ENCODE results near the gene TH. TPM values are rescaled to one million over a fixed set of nuclear protein-coding genes. Genes with fewer than 3 reads are reported as not detected.

Gene TH
- total RNA-seq, 3 donors from 2014 or later, result not detected

DNA sequence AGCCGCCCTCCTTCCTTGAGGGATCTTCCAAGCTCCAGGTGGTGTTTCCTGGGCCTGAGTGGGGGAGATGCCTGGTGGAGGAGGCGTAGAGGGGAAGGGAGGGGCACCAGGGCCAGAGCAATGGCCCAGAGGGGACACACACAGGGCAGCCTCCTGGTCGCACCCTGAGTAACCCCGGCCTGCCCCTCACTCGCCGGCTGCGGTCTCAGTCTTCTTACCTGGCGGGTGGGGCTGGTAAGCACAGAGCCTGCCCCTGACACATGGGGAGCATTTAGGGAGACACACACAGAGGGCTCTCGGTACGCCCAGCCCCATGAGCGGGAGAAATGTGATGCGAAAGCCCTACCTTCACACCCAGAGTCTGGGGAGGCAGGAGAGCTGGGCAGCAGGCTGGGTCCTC is 56.3 kb downstream of the TH start:
- no peaks in the 10 kb centered on the region for H3K36me3 ChIP-seq
- no peak overlapping the region for H3K4me3 ChIP-seq
- no peak overlapping the region for H3K27ac ChIP-seq
- TF ChIP-seq POLR2A (IDR thresholded peaks at IDR 0.05), result no peak
- TF ChIP-seq POLR2AphosphoS5 (IDR thresholded peaks at IDR 0.05), result no peak
- TF ChIP-seq, protein P1, sequence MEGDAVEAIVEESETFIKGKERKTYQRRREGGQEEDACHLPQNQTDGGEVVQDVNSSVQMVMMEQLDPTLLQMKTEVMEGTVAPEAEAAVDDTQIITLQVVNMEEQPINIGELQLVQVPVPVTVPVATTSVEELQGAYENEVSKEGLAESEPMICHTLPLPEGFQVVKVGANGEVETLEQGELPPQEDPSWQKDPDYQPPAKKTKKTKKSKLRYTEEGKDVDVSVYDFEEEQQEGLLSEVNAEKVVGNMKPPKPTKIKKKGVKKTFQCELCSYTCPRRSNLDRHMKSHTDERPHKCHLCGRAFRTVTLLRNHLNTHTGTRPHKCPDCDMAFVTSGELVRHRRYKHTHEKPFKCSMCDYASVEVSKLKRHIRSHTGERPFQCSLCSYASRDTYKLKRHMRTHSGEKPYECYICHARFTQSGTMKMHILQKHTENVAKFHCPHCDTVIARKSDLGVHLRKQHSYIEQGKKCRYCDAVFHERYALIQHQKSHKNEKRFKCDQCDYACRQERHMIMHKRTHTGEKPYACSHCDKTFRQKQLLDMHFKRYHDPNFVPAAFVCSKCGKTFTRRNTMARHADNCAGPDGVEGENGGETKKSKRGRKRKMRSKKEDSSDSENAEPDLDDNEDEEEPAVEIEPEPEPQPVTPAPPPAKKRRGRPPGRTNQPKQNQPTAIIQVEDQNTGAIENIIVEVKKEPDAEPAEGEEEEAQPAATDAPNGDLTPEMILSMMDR (IDR thresholded peaks at IDR 0.05), result no peak
- H3K4me1 ChIP-seq, result no peaks in the 10 kb centered on the region
- intact Hi-C loops (cut with DNase I; ENCODE audit: low total_unique reads), result no loop called here
- H3K9me3 ChIP-seq, result peaks cover 10 to 30% of the 10 kb centered on the region in 2 donors
- DNase-seq (ENCODE audit: low spot score in 2 of 2), result no peak
- H3K27me3 ChIP-seq, result peaks cover 0 to under 1% of the 10 kb centered on the region in 2 donors

DNA sequence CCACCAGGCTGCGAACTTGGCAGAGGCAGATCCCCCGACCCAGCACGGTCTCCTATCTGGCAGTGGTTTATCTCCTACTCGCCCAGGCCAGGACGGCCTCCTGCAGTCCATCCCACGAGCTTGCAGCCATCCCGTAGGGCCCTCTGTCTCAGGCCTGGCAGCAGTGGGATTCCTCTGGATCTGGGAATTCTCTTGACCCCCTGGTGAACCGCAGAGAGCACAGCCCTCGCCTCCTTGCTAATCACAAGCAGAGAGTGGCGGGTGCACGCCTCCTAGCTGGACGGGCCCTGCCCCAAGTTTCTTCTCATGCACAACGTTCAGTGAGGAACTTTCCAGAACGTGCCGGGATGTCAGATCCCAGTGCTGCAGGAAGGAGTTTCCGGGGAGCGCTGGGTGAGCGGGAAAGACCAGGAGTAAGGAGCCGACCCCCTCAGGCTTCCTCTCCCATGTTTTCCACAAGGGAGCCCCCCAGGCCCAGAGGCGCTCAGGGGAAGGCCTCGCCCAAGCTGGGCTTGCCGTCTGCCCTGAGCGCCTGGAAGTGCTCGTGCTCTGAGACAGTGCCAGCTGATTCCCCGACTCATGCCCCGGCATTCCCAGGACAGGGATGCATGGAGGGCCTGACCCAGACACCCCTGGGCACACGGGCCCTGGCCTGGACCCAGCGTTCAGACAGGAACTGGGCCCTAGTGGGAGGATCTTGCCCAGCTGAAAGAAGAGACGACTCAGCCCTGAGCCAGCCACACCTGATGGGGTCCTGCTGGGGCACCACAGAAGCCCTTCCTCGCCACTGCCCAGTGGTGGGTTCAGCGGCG is 57.0 kb downstream of the TH start:
- Histone ChIP-seq H3K4me3 (no peak overlapping the region), H3K9me3 (peaks cover 10 to 30% of the 10 kb centered on the region in 2 donors), H3K27me3 (no peaks in the 10 kb centered on the region), H3K27ac (no peak overlapping the region), H3K4me1 (no peaks in the 10 kb centered on the region), H3K36me3 (no peaks in the 10 kb centered on the region)
- intact Hi-C loops (cut with DNase I; ENCODE audit: low total_unique reads), result no loop called here
- TF ChIP-seq, protein P1 (IDR thresholded peaks at IDR 0.05), result no peak
- TF ChIP-seq POLR2A (IDR thresholded peaks at IDR 0.05) (no peak), POLR2AphosphoS5 (IDR thresholded peaks at IDR 0.05) (no peak)
- no peak for DNase-seq (ENCODE audit: low spot score in 2 of 2)

Other genes starting within 250 kb of the TH start
- 100 to 1,000 TPM; 109 to 171 (median 112) TPM for gene MRPL23, start 224.5 kb downstream of the TH start, total RNA-seq
- gene H19, start 174.0 kb downstream of the TH start, total RNA-seq, result 100 to 1,000 TPM in 1 of 3 donors, 10 to 100 TPM in 2; 37.0 to 209 (median 39.8) TPM
- 10 to 100 TPM; 13.6 to 65.7 (median 65.2) TPM for gene IGF2, start 32.4 kb downstream of the TH start, total RNA-seq
- not detected for gene INS, start 10.6 kb downstream of the TH start, total RNA-seq
- 1 to 10 TPM in 2 of 3 donors, under 1 TPM in 1; 0.96 to 4.8 (median 3.3) TPM for gene ASCL2, start 98.8 kb upstream of the TH start, total RNA-seq
- 1 to 10 TPM in 1 of 3 donors, under 1 TPM in 2; 0.33 to 1.0 (median 0.96) TPM for gene C11orf21, start 130.1 kb upstream of the TH start, total RNA-seq
- 1 to 10 TPM in 2 of 3 donors, under 1 TPM in 1; 0.33 to 2.4 (median 1.0) TPM for gene TSPAN32, start 130.2 kb upstream of the TH start, total RNA-seq
- 100 to 1,000 TPM; 311 to 770 (median 330) TPM for gene CD81, start 205.5 kb upstream of the TH start, total RNA-seq
- gene TSSC4, start 228.9 kb upstream of the TH start, total RNA-seq, result 10 to 100 TPM; 36.8 to 44.9 (median 37.2) TPM

Data from breast epithelium (tissue), 4 donors.